ENCODE results near the gene CHID1.
A peak's percentile ranks its signal among the peaks of the same experiment; 100 is the strongest.

The CHID1 gene

DNA sequence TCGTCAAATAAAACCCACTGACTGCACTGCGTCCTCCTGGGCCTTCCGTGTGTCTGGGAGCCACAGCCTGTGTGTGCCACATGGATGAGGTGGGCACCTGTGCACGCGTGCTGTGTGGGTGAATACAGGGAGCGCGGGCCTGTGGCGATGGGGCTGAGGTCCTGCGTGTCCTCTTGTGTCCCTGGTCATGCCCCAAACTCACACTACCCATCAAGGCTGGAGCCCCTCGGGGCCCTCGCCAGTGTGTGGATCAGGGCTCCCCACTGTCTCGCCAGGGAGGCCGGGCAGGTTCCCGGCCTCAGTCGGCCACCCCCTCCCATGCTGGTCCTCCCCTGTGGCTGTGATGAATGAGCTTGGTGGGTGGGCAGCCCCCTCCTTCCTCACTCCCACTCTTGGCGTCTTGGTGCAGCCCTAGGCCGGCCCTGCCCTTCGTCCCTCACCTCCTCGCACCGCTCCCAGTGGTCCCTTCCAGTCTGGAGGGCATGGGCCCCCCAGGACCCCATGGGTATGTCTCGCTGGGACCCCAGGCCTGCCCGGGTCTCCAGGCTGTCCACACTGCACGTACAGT is 78.6 kb downstream of the CHID1 start:
- DNase-seq = no peak

DNA sequence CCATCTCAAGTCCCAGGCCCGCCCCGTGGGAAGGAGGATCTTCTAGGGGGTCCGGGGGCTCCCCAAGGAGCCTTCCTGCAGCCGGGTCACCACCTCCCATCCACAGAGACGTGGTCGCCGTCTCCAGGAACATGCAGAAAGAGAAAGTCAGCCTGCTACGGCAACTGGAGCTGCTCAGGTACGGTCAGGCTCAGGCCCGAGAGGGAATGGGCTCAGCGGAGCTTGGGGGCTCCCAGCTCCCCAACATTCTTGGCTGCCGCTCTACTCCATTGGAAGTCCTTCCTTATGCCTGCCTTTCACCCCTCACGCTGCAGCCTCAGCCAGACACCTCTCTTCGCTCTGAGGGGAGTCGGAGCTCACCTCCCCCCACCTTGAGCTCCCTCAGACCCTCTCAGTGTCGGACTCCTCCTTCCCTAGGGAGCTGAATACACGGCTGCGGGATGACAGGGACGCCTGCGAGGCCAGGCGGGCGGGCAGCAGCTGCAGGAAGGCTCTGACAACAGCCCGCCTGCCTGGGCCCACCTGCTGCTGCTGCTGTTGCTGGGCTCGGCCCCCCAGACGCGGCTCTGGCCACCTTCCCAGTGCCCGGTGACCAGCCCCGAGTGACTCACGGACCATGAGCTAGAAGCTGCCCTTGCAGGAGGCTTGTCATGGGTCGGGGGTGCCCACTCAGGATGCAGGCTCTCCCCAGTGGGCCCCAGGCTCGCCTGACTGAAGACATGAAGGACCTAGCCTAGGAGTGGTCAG is 79.3 kb downstream of the CHID1 start:
- no peak for DNase-seq

DNA sequence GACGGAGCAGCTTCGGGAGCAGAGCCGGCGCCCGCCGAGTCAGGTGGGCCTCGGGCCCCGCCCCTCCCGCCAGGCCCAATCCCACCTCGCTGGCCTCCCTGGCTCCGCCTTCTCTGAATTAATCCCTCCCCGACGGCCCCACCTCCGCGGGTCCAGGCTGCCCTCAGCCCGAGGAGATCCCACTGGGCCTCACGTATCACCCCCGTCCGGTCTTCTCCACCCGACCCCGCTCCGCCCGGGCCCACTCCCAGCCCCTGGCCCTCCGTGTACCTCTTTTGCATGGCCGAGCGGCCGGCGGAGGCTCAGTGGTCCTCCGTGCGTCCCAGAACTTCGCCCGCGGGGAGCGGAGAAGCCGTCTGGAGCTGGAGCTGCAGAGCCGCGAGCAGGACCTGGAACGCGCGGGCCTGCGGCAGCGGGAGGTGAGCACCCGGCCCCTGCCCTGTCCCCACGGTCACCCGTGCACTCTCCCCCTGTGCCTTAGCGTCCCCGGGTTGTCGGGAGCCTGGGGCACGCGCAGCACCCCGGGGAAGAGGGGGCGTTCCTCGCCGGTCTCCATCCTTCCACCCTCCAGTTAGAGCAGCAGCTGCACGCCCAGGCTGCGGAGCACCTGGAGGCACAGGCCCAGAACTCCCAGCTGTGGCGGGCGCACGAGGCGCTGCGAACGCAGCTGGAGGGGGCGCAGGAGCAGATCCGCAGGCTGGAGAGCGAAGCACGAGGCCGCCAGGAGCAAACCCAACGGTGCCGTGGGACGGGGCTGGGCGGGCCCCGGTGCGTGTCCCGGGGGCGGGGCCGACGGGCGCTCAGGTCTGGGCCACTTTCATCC is 80.1 kb downstream of the CHID1 start:
- DNase-seq = no peak

DNA sequence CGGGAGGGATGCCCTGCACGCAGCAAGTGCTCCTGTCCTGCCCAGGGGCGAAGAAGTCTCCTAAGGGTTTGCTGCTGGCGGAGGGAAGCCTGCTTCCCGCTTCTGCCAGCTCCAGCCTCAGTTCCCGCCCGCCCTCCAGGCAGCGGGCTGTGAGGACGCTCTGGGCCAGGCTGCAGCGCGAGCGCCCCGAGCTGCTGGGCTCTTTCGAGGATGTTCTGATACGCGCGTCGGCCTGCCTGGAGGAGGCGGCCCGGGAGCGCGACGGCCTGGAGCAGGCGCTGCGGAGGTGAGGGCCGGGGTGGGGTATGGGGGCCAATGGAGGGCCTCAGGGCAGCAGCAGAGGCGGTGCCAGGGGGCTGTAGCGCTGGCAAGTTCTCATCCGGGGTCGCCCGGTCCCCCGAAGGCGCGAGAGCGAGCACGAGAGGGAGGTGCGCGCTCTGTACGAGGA is 80.7 kb downstream of the CHID1 start:
- DNase-seq = no peak

DNA sequence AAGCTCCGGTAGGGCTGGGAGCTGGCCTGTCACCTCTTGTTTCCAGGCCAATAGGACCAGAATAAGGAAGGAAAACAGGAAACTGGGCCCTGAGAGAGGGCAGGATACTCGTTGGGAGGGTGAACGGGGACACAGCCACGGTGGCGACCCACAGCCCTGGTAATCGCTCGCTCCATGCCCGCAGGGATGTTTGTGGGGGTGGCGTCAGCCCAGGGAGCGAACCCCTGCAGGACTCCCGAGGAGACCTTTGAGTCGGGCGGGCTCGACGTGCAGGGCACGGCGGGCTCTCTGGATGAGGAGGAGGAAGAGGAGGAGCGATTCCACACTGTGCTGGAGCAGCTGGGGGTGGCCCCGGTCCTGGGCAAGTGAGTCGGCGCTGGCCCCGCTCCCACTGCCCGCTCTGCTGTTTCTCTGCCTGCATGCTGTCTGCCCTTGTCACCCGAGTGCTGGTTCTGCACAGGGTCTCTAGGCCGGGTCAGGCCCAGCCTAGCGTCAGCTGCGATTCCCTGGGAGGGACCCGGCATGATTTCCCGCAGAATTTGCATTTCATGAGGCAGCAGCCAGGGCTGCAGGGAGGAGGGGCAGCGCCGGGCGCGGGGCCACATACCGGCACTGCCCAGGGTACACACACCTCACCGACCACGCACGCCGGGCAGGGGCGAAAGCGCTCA is 81.3 kb downstream of the CHID1 start:
- DNase-seq = no peak

DNA sequence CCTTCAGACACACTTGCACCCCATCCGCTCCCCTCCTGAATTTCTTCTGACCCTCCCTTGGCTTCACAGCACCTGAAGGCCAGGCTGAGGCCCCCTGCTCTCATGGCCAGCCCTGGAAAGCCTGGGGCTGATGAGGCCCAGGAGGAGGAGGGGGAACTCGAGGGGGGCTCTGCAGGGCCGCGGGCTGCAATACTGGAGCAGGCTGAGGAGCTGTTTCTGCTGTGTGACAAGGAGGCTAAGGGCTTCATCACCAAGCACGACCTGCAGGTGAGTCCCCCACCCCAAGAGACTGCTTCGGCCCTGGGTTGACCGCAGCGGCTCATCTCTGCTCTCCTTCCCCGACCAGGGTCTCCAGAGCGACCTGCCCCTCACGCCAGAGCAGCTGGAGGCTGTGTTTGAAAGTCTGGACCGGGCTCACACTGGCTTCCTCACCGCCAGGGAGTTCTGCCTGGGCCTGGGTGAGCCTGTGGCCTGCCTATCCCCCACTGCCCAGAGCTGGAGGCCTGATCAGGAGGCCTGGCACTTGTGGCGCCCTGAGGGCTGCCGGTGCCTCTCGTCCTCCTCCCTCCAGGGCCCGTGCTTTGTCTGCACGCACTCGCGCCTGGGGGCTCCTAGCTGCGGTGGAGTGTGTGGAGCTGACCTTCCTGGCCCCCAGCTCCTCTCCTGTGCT is 82.0 kb downstream of the CHID1 start:
- no peak for DNase-seq

DNA sequence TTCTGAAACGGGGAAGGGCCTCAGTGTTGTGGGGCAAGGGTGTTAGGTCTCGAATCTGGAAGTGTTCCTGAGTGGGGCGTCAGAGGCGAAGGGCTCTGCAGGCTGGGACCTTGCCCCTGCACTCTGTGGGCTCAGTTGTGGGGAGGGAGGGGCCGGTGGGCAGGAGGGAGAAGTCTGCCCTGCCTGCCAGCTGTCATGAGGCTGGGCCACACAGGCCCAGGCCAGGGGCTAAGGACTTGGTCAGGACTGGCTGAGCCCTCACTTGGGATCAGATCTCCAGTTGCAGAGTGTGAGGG is 82.8 kb downstream of the CHID1 start, which contains the start of gene CRACR2B:
TSS of gene CRACR2B (plus strand) at position 23 of the 296 bp plus-strand sequence. CDS start 689 bp downstream, outside the sequence.
- DNase-seq = no peak

DNA sequence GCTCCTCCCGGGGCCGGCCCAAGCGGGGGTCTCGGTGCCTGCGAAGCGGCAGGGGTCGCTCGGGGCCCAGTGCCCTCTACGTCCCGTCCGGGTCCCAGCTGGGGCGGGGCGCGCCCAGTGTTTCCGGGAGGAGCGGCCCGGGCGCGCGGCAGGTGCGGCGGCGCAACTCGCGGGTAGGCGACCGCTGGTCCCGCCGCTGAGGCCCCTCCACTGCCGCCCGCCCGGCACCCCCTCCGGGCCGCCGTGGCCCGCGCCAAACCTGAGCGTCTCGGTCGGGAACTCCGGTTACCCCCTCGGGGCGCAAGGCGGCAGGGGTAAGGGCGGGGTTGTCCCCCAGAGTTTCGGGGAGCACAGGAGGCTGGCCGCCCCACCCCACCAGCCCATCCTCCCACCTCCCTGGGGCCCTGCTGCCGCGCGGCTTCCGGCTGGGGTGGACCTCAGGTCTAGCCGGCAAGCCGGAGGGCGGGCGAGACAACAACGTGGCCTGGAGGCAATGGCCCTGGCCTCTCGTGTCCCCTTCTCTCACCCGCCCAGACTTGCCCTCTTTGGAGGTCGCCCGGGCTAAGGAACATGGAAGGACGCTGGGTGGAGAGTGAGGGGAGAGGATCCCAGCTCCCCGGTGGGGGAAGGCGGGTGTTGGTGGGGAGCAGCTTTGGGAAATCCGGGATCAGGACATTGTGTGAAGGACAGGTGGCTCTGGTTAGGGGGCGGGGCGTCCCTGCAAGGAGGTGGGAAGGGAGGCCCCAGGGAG is 83.3 kb downstream of the CHID1 start:
- peak in 1 of 2 experiments; percentile 32 for DNase-seq

DNA sequence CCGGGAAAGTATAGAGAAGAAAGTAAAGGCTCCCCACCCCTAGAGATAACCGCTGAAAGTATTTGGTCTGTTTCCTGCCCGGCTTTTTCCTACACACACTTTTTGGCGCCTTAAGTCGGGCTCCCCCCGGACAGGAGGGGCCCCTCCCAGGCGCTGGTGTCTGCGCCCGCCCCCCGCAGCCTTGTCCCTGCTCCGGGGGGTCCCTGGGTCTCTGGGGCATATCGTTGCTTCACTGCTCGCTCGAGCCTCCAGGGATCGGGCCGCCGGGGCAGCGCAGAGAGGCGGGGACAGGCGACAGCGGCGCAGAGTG is 83.8 kb downstream of the CHID1 start:
- DNase-seq = no peak

DNA sequence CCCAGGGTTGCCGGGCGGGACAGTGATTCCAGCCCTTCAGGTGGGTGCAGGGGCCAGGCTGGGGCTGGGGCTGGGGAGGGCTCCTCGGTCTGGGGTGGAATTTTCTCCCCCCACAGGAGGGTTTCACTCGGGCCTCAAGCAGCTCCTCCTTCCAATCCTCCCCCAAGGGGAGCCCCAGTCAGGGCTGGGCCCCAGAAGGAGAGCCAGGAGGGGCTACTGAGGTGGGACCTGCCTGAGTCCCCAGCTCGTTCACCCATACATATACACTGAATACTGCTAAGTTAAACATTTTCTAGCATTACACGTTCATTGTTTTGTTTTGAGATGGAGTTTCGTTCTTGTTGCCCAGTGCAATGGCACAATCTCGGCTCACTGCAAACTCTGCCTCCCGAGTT is 84.4 kb downstream of the CHID1 start:
- DNase-seq = no peak

DNA sequence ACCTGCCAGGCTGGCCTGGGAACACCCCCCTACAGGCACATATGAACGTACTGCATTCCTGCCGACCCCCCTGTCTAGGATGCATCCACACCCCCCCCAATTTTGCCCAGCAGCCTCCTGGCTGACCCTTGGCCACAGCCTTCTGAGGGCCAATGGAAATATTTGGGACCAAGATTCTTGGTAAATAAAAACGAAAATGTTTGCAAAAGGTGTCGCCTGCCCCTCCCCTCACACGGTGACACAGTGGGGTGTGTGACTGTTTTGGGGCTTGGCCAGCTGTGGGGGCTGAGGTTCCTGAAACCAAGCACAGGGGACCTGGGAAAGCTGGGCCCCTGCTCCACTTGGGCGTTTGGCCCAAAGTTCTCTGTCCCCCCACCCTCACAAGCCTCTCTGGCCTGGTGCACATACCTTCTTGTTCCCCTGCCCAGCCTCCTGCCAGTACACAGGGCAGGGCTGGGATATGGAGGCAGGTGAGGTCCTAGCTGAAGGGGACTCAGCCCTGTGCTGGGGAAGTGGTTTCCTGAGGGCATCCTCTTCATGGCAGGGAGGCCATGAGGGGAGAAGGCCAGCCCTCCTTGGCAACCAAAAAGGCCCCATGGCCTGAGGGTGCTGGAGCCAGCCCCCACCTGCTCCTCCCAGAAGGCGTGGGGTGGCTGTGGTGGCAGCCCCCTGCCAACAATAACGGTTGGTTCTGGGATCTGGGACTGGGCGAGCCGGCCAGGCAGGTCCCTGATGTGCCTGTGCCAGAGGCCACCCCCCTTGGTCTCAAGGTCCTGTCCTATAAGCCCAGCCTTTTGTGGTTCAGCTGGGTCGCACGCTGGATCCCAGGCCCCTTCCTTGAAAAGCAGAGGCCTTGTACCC is 85.0 kb downstream of the CHID1 start:
- DNase-seq = no peak

DNA sequence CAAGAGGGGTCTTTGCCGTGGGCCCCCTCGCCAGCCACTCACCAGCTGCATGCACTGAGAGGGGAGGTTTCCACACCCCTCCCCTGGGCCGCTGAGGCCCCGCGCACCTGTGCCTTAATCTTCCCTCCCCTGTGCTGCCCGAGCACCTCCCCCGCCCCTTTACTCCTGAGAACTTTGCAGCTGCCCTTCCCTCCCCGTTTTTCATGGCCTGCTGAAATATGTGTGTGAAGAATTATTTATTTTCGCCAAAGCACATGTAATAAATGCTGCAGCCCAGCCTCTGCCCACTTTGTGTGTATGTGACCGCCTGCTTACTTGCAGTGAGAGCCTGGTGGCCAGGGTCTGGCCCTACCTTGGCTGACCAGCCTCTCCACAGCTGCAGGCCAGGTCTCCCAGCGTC is 85.7 kb downstream of the CHID1 start:
- DNase-seq = no peak

DNA sequence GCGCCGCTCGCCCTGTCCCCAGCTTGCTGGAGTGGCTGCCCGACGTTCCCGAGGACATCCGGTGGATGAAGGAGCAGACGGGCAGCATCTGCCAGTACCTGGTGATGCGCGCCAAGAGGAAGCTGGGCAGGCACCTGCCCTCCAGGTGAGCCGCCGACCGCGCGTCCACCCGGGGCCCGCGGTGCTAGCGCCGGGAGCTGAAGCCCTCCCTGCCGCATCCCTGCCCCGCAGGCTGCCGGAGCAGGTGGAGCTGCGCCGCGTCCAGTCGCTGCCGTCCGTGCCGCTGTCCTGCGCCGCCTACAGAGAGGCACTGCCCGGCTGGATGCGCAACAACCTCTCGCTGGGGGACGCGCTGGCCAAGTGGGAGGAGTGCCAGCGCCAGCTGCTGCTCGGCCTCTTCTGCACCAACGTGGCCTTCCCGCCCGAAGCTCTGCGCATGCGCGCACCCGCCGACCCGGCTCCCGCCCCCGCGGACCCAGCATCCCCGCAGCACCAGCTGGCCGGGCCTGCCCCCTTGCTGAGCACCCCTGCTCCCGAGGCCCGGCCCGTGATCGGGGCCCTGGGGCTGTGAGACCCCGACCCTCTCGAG is 86.2 kb downstream of the CHID1 start:
- no peak for DNase-seq

DNA sequence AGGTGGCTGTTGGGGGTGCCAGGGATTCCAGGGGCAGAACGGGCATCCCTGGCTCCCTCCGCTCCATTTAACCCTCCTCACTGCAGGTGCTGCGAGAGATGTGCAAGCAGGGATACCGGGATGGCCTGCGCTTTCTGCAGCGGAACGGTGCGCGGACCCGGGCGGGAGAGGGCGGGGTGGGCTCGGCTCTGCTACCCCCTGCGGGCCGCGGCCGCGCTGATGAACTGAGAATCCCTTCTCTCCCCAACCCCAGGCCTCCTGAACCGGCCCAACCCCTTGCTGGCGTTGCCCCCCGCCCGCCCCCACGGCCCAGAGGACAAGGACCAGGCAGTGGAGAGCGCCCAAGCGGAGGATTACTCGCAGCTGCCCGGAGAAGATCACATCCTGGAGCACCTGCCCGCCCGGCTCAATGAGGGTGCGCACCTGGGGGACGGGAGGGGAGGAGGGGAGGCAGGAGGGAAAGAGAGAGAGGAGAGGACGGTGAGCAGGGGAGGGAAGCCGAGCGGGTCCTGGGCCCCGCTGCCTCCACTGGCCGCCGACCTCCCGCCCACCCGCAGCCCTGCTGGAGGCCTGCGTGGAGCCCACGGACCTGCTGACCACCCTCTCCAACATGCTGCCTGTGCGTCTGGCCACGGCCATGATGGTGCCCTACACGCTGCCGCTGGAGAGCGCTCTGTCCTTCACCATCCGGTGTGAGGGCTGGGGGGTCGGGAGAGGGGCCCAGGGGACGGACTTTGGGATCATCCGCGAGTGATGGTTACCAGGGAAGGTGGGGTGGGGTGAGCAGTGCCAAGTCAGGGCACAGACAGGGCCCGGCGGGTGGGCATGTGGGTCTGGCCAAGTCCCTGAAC is 86.9 kb downstream of the CHID1 start:
- no peak for DNase-seq

DNA sequence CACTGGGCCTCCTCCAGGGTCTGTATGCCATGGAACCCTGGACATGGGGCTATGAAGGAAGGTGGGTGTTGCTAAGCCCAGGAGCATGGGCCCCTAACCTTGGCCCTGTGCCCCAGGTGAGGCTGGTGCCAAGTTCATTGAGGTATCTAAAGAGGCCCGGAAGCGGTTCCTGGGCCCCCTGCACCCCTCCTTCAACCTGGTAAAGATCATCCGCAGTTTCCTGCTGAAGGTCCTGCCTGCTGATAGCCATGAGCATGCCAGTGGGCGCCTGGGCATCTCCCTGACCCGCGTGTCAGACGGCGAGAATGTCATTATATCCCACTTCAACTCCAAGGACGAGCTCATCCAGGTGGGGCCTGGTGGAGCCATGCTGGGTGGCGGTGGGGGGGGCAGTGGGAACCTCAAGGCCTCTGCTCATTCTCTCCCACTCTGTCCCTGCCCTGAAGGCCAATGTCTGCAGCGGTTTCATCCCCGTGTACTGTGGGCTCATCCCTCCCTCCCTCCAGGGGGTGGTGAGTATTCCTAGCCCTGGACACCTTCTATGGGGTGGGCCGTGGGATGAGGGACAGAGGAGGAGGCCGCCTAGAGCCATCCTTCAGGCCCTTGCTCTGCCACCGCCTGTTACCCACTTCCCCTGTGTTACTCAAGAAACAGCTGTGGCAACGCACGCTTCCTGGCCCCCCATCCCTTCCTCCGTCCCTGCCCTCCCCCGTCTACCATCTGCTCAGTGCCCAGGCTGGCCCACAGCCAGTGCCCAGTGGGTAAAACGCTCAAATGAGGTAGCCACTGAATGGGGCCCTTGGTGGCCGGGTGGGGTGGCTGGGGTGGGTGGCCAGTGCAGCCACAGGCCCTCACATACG is 88.9 kb downstream of the CHID1 start:
- no peak for DNase-seq

DNA sequence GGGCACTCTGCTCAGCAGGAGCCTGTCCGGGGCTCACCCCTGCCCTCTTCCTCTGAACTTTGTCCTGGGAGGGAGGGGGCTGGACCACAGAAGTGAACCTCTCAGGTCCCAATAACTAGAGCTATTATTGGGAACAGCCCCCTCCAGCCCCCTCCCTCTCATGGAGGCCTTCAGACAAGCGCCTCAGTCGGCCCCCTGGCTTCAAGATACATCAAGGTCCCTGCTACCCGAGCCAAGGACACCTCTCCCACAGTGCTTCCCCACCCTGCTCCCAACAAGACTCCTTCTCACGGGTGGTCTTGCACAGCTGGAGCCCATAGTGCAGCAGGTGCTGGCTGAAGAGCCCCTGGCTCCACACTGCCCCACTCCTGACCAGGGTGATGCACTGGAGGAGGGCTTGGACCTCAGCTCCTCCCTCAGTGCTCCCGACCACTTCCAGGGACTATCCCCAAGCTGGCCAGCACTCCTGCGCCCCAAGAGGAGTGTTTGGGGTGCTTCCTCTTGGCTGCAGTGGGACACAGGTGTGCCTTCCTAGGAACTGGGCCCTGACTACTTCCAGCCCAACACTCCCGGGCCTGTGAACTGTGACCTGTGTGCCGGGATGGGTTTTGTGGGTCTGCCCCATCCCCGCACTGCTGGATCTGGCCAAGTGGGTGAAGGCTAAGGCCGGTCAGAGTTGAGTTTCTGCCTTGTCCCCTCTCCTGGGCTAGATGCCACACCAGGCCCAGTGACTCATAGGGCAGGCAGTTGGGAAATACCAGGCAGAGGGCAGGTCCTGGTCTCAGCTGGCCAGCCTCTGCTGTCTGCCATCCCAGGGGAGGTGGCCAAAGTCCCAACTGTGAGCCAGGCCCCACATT is 89.7 kb downstream of the CHID1 start:
- no peak for DNase-seq

DNA sequence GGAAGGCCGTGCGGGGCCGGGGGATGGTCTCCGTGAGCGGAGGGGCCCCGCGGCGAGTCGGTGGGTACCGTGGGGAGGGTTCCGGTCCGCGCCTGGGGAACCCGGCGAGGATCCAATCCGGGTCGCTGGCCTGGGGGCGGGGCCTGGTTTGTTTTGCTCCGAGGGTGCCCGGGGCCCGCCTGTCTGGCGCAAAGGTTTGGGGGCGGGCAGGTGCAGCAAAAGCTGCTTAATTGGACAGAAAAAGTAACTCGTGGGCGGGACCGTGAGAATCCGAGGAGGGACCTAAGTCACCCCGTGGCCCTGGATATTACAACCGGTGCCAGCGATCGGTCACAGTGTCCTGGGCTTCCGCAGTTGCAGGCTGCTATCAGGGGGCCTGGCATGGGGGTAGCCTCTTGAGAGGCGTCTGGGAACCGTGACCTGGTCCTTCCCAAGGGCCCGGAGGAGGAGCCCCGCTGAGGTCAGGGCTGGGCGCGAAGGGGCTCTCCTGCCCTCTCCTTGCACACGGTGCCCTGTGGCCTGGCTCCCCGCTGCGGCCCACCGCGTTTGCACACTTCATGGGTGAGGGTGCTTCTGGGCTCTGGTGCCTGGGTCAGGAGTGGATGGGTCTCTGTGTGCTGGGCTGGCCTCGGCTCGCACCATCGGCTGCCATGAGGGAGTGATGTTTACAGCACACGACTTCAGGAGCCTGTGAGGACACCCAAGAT is 90.5 kb downstream of the CHID1 start:
- DNase-seq = no peak
